A172 (cell line): ENCODE measurements around the gene ISM1. TPM values are rescaled to one million over a fixed set of nuclear protein-coding genes. Genes with fewer than 3 reads are reported as not detected.
A peak's percentile ranks its signal among the peaks of the same experiment; 100 is the strongest.

Experiments
- DNase-seq: peaks from one replicate; pipeline ENCODE4 v3.0.0-alpha.2; 2015; ENCODE audit warnings: low spot score
- total RNA-seq: library from RNA; depleted of rRNA; stranded (reverse); fragments of >200 nt; shearing (Covaris generic); gene quantifications from 2 replicates; pipeline ENCODE4 v1.2.3, GENCODE V29; 2014

ISM1 gene
- total RNA-seq, 1 experiment from 2014 or later = not detected

GRCh38 chr20:13283869-13284829 is 63.1 kb downstream of the ISM1 start:
- no peak for DNase-seq

GRCh38 chr20:13284830-13285229 is 63.8 kb downstream of the ISM1 start:
- no peak for DNase-seq

- no peak for DNase-seq
Observed at GRCh38 chr20:13285408-13285807, 64.3 kb downstream of the ISM1 start.

GRCh38 chr20:13286052-13286451 is 65.0 kb downstream of the ISM1 start:
- no peak for DNase-seq

GRCh38 chr20:13286607-13287006 is 65.5 kb downstream of the ISM1 start:
- no peak for DNase-seq

- DNase-seq = no peak
Observed at GRCh38 chr20:13288357-13288756, 67.3 kb downstream of the ISM1 start.

- DNase-seq = no peak
Observed at GRCh38 chr20:13289031-13289430, 68.0 kb downstream of the ISM1 start.

- no peak for DNase-seq
Observed at GRCh38 chr20:13290724-13291123, 69.7 kb downstream of the ISM1 start.

- no peak for DNase-seq
Observed at GRCh38 chr20:13291157-13291556, 70.1 kb downstream of the ISM1 start.

GRCh38 chr20:13292201-13292885 is 71.3 kb downstream of the ISM1 start:
- no peak for DNase-seq

GRCh38 chr20:13294522-13294921 is 73.4 kb downstream of the ISM1 start:
- DNase-seq = no peak

- no peak for DNase-seq
Observed at GRCh38 chr20:13295637-13296036, 74.6 kb downstream of the ISM1 start.

- DNase-seq = no peak
Observed at GRCh38 chr20:13296070-13296469, 75.0 kb downstream of the ISM1 start.

GRCh38 chr20:13297147-13297899 is 76.2 kb downstream of the ISM1 start:
- no peak for DNase-seq

GRCh38 chr20:13298692-13299373 is 77.8 kb downstream of the ISM1 start:
- DNase-seq = no peak

- no peak for DNase-seq
Observed at GRCh38 chr20:13299401-13299800, 78.3 kb downstream of the ISM1 start.

GRCh38 chr20:13301596-13301995 is 80.5 kb downstream of the ISM1 start:
- DNase-seq = no peak

- peak; percentile 6 for DNase-seq
Observed at GRCh38 chr20:13302647-13303450, 81.8 kb downstream of the ISM1 start.

- DNase-seq = no peak
Observed at GRCh38 chr20:13305284-13305683, 84.2 kb downstream of the ISM1 start.

- no peak for DNase-seq
Observed at GRCh38 chr20:13307562-13308163, 86.6 kb downstream of the ISM1 start.
